ENCODE data around the gene FGF6. TPM values are rescaled to one million over a fixed set of nuclear protein-coding genes. Genes with fewer than 3 reads are reported as not detected.

FGF6 gene
- polyA plus RNA-seq, 1 experiment, result not detected

GRCh38 chr12:4450551-4451112 is 5.0 kb upstream of the FGF6 start:
- Histone ChIP-seq H3K36me3 (ENCODE audit: control insufficient read depth, insufficient read depth, low read length) (no peaks in the 10 kb centered on the region), H3K27me3 (ENCODE audit: control insufficient read depth, insufficient read depth, low read length) (peaks cover 6% of the 10 kb centered on the region), H3K4me3 (ENCODE audit: low read depth, low read length) (no peak overlapping the region)
- TF ChIP-seq CTCF (IDR thresholded peaks at IDR 0.05; ENCODE audit: insufficient read depth, low read depth, low read length), result no peak
- POLR2A ChIA-PET, result no interaction called here
- CTCF ChIA-PET, result interaction anchor here (1.9 kb wide), 1 partner anchor 29 kb away, joined by 4 read pairs; no protein-coding TSS in a partner anchor
- no peak for DNase-seq (ENCODE audit: low read depth)

- no peak for TF ChIP-seq CTCF (IDR thresholded peaks at IDR 0.05; ENCODE audit: insufficient read depth, low read depth, low read length)
- DNase-seq (ENCODE audit: low read depth), result no peak
- Histone ChIP-seq H3K36me3 (ENCODE audit: control insufficient read depth, insufficient read depth, low read length) (no peaks in the 10 kb centered on the region), H3K27me3 (ENCODE audit: control insufficient read depth, insufficient read depth, low read length) (peaks cover 6% of the 10 kb centered on the region), H3K4me3 (ENCODE audit: low read depth, low read length) (no peak overlapping the region)
- CTCF ChIA-PET, result interaction anchor here (1.9 kb wide), 1 partner anchor 28 kb away, joined by 4 read pairs; no protein-coding TSS in a partner anchor
- POLR2A ChIA-PET, result no interaction called here
Measured at GRCh38 chr12:4449851-4450221, 4.2 kb upstream of the FGF6 start.

- H3K27me3 ChIP-seq (ENCODE audit: control insufficient read depth, insufficient read depth, low read length), result peaks cover 6% of the 10 kb centered on the region
- DNase-seq (ENCODE audit: low read depth), result no peak
- H3K4me3 ChIP-seq (ENCODE audit: low read depth, low read length), result no peak overlapping the region
- ChIA-PET CTCF (interaction anchor here (1.9 kb wide), 1 partner anchor 27 kb away, joined by 4 read pairs; no protein-coding TSS in a partner anchor), POLR2A (no interaction called here)
- TF ChIP-seq CTCF (IDR thresholded peaks at IDR 0.05; ENCODE audit: insufficient read depth, low read depth, low read length), result no peak
- H3K36me3 ChIP-seq (ENCODE audit: control insufficient read depth, insufficient read depth, low read length), result no peaks in the 10 kb centered on the region
Measured at GRCh38 chr12:4448943-4449850, 3.6 kb upstream of the FGF6 start.

GRCh38 chr12:4448371-4448940 is 2.8 kb upstream of the FGF6 start:
- POLR2A ChIA-PET, result no interaction called here
- TF ChIP-seq CTCF (IDR thresholded peaks at IDR 0.05; ENCODE audit: insufficient read depth, low read depth, low read length), result no peak
- Histone ChIP-seq H3K4me3 (ENCODE audit: low read depth, low read length) (no peak overlapping the region), H3K36me3 (ENCODE audit: control insufficient read depth, insufficient read depth, low read length) (no peaks in the 10 kb centered on the region), H3K27me3 (ENCODE audit: control insufficient read depth, insufficient read depth, low read length) (peaks cover 6% of the 10 kb centered on the region)
- CTCF ChIA-PET, result interaction anchor here (1.0 kb wide), 1 partner anchor 22 kb away, joined by 3 read pairs; no protein-coding TSS in a partner anchor
- no peak for DNase-seq (ENCODE audit: low read depth)

- Histone ChIP-seq H3K27me3 (ENCODE audit: control insufficient read depth, insufficient read depth, low read length) (peaks cover 6% of the 10 kb centered on the region), H3K4me3 (ENCODE audit: low read depth, low read length) (no peak overlapping the region), H3K36me3 (ENCODE audit: control insufficient read depth, insufficient read depth, low read length) (no peaks in the 10 kb centered on the region)
- ChIA-PET POLR2A (no interaction called here), CTCF (interaction anchor here (1.0 kb wide), 1 partner anchor 13 kb away, joined by 3 read pairs; no protein-coding TSS in a partner anchor)
- TF ChIP-seq CTCF (IDR thresholded peaks at IDR 0.05; ENCODE audit: insufficient read depth, low read depth, low read length), result no peak
- DNase-seq (ENCODE audit: low read depth), result no peak
Measured at GRCh38 chr12:4447151-4447550, 1.5 kb upstream of the FGF6 start.
